ENCODE data around the gene IRX4.

Gene IRX4

DNA sequence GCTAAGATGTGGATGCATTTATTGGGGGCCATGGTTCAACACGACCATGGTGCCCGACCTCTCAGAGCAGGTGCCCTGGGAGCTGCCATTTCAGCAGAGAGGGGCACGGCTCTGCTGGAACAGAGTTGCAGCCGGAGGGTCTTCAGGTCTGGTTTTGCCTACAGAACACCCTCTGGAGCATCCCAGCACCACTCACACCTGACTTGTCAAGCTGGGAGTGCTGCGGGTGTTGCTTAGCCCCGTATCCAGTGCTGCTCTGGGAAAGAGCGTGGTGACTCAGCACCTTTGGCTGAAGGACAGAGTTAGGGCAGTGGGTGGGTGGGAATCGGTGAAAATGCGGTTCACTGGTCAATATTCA lies 36.5 kb upstream of the IRX4 start:
- H3K27me3 Mint-ChIP-seq: peaks cover 8% of the 10 kb centered on the region
- ATAC-seq (ENCODE audit: low read depth): no peak
- no peak overlapping the region for H3K4me3 Mint-ChIP-seq
- peaks cover 2% of the 10 kb centered on the region for H3K4me1 Mint-ChIP-seq
- H3K27ac Mint-ChIP-seq: no peak overlapping the region
- H3K36me3 Mint-ChIP-seq: no peaks in the 10 kb centered on the region
- no peaks in the 10 kb centered on the region for H3K9me3 Mint-ChIP-seq
- no peak for DNase-seq (ENCODE audit: low spot score in 2 of 2)

DNA sequence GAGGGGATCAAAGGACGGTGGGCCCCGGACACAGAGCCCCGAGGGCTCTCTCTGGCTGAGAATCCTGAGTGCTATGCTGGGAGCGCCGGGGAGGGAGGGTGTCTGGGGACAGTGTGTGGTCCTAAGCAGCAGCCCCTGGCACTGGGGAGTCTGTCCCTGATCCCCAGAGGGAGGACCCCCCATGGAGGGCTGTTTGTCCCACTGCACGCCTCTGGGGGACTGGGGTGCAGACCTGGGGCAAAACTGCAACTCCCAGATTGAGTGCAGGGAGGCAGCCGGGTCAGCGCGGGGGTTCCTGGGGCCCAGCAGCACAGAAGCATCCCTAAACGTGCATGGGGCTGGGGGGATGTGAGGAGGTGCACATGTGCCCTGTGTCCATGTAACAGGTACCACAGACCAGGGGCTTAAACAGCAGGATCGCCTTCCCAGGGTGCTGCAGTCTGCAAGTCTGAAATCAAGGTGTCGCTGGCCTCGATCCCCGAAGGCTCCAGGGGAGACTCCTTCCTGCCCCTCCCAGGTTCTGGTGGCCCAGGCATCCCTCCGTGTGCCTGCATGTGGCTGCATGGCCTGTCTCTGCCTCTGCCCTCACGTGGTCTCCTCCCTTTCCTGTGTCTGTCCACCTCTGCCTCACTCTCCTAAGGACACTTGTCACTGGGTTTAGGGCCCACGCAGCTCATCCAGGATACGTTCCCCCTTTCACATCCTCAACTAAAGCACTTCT lies 35.9 kb upstream of the IRX4 start:
- H3K4me1 Mint-ChIP-seq: peaks cover 2% of the 10 kb centered on the region
- no peak for ATAC-seq (ENCODE audit: low read depth)

DNA sequence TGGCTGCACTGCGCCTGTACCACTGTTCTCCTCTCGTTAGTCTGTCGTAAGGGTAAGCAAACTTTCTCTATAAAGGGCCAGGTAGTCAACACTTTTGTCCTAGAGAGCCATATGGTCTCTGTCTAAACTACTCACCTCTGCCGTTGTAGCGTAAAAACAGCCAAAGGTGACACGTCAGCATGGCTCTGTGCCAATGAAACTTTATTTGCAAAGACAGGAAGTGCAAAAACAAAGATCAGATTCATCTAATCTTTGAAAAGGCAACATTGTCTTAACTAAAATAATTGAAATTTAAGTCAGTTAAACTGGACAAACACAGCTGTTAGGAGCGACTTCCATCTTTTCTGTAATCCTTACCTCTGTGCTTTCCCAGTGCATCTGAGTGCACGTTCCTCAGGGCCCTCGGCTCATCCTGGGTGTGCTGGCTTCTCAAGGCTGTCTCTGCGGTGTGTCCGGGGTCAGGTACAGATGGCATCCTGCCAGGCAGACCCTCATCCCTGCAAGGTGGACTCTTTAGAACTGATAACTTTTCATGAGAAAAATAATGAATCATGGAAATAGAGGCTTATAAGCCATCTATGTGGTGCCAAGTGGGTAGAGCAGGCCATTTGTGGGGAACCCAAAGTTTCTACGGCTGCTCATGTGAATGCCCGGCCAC lies 35.2 kb upstream of the IRX4 start:
- H3K9me3 Mint-ChIP-seq: no peaks in the 10 kb centered on the region
- ATAC-seq (ENCODE audit: low read depth) (no peak), DNase-seq (ENCODE audit: low spot score in 2 of 2) (no peak)
- no peak overlapping the region for H3K4me3 Mint-ChIP-seq
- peaks cover 9% of the 10 kb centered on the region for H3K27me3 Mint-ChIP-seq
- no peaks in the 10 kb centered on the region for H3K36me3 Mint-ChIP-seq
- no peak overlapping the region for H3K27ac Mint-ChIP-seq
- H3K4me1 Mint-ChIP-seq: peaks cover 2% of the 10 kb centered on the region

More for the DNA sequence above, 35.9 kb upstream of the IRX4 start:
- no peaks in the 10 kb centered on the region for H3K9me3 Mint-ChIP-seq
- H3K27ac Mint-ChIP-seq: no peak overlapping the region
- H3K36me3 Mint-ChIP-seq: no peaks in the 10 kb centered on the region
- peaks cover 8% of the 10 kb centered on the region for H3K27me3 Mint-ChIP-seq
- no peak overlapping the region for H3K4me3 Mint-ChIP-seq
- no peak for DNase-seq (ENCODE audit: low spot score in 2 of 2)

DNA sequence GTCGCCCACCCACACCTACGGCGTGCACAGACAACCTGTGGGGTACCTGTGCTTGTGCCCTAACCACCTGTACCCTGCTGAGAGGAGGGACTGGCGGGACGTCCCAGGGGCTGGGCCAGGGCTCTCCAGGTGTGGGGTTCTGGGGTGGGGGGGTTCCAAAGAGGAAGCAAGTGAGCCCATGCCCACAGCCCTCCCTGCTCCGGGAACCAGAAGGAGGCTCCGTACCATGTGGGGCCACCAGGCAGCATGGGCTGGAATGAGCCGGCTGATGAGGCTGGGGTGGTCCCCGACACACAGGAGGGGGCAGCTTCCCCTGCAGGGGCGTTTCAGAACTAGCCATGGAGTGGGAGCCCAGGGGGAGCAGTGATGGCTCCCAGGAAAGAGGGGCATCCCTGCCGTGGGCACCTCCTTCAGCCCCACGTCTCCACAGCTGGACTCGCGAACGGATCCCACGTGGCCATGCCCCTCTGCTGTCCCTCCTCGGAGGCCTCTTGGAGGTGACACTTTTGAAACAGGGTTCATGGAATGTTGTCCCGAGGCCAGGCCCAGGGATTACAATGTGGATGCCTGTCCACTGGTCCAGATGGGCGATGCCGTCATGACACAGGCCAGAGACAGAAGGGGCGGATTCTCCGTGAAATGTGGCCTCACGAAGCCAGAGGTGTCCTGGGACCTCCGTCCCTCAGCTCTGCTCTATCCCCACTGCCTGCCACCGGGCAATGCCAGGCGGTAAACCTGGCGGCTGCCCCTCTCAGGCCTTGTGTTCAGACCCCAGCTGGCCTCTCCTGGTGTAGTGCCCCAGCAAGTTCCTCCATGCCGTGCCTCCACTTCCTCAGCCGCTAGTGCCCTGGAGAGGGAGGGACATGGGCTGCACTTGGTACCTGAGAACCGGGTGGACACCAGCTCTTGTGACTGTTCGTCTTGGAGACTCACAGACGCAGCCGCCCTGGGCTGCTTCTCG lies 33.6 kb upstream of the IRX4 start:
- Mint-ChIP-seq H3K27me3 (peaks cover 10% of the 10 kb centered on the region), H3K36me3 (no peaks in the 10 kb centered on the region), H3K4me3 (no peak overlapping the region), H3K4me1 (peaks cover 2% of the 10 kb centered on the region), H3K9me3 (peaks cover 3% of the 10 kb centered on the region), H3K27ac (no peak overlapping the region)
- no peak for ATAC-seq (ENCODE audit: low read depth)
- no peak for DNase-seq (ENCODE audit: low spot score in 2 of 2)

DNA sequence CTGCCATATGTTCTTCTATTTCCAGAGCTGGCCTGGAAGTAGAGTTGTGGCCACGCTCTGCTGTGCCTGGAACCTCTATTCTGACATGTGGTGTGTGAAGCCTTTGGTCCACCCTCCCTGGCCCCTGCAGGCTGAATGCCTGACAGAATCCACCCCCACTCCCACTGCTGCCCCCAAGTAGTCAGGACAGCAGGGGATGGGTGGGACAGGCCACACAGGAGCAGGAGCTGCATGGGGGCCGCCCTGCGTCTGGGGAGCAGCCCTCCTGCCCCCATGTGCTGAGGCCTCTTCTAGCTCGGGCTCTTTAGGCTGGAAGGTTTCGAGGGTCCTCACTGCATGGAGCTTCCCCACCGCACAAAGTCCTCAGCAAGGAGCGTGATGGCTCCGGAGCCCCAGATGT lies 32.6 kb upstream of the IRX4 start:
- no peak overlapping the region for H3K4me3 Mint-ChIP-seq
- DNase-seq (ENCODE audit: low spot score in 2 of 2): no peak
- peaks cover 2% of the 10 kb centered on the region for H3K4me1 Mint-ChIP-seq
- no peaks in the 10 kb centered on the region for H3K36me3 Mint-ChIP-seq
- H3K27ac Mint-ChIP-seq: no peak overlapping the region
- no peak for ATAC-seq (ENCODE audit: low read depth)
- H3K27me3 Mint-ChIP-seq: peaks cover 10% of the 10 kb centered on the region
- H3K9me3 Mint-ChIP-seq: peaks cover 3% of the 10 kb centered on the region

DNA sequence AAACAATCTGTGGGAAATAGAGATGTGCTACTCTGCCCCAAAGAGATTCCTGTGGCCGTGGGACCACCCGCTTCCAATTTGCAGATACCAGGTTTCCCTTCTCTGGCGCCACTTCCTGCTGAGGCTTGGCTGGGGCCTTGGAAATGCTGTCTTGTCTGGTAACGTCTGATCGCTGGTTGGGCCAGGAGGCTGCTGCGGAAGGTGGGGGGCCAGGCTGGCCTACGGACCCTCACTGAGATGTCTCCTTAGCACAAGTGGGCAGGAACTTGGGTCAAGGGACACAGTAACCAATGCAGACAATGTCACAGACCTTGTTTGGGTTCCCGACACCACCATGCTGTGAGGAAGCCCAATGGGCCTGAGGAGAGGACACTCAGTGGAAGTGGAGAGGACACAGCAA lies 31.7 kb upstream of the IRX4 start:
- ATAC-seq (ENCODE audit: low read depth): no peak
- Mint-ChIP-seq H3K27ac (no peak overlapping the region), H3K36me3 (no peaks in the 10 kb centered on the region), H3K27me3 (peaks cover 14% of the 10 kb centered on the region), H3K4me1 (peaks cover 2% of the 10 kb centered on the region), H3K9me3 (peaks cover 3% of the 10 kb centered on the region), H3K4me3 (no peak overlapping the region)
- DNase-seq (ENCODE audit: low spot score in 2 of 2): no peak

DNA sequence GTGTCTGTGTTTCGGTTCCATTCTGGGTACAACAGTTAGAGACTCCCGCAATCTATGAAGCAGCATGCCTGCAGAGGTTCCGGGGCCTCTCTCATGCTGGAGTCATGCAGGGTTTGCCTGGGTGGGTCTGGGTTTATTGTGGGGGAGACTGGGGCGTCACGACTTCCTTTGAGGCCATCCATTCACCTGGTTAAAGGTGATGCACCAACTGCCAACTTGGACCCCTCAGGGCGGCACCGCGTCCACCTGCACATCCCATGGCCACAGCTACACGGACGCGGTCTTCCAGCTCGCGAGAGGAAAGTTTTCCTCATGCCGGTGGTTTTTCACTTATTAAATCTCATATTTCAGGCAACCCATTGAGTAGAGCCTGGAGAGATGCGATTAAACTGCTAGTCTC lies 30.9 kb upstream of the IRX4 start:
- Mint-ChIP-seq H3K27ac (no peak overlapping the region), H3K36me3 (no peaks in the 10 kb centered on the region), H3K4me1 (no peaks in the 10 kb centered on the region), H3K27me3 (peaks cover 12% of the 10 kb centered on the region), H3K9me3 (peaks cover 3% of the 10 kb centered on the region), H3K4me3 (no peak overlapping the region)
- no peak for ATAC-seq (ENCODE audit: low read depth)
- DNase-seq (ENCODE audit: low spot score in 2 of 2): no peak

DNA sequence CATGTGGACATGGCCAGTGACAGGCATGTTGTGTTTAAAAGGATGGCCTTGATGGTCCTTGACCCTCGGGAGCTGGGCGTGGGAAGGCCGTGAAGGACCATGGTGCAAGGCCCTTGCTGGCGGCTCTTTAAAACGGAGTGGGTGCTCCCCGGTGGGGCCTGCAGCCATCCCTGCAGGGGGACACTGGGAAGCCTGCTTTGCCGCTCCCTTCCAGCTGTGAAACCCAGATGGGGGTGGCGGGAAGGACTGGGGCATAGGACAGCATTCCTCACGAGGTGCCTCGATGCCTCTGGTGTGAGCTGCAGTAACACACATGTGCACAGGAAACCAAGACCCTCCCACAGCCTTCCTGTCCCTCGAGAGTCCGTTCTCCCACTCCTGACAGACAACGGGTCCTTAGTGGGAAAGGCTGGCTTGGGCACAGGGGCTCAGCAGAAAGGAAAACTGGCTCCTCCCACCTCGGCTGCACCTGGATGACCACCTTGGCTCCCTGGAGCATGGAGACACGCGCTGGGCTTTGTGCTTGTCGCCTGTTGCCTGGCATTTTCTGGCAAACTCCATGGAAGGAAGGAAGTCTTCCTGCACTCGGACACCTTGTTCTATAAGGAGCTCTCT lies 30.3 kb upstream of the IRX4 start:
- Mint-ChIP-seq H3K4me3 (no peak overlapping the region), H3K36me3 (no peaks in the 10 kb centered on the region), H3K27ac (no peak overlapping the region), H3K4me1 (no peaks in the 10 kb centered on the region), H3K27me3 (peaks cover 12% of the 10 kb centered on the region), H3K9me3 (peaks cover 3% of the 10 kb centered on the region)
- no peak for ATAC-seq (ENCODE audit: low read depth)
- DNase-seq (ENCODE audit: low spot score in 2 of 2): no peak

DNA sequence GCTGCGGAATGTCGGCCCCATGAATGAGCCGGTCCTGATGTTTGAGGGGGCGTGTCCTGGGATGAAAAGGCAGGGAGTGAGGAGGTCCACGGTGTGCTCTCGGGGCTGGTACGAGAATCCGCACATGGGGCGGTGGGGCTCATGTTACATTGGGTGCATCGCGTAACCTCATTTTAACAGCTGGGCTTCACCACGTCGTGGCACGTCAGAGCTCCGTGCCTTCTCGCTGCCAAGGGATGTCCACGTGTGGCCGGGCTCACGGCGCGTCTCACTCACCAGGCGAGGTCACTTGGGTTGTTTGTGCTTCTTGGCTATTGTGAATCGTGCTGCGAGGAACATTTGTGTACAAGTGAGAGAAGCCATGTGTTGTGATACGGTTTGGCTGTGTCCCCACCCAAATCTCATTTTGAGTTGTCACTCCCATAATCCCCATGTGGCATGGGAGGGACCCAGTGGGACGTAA lies 29.1 kb upstream of the IRX4 start:
- no peaks in the 10 kb centered on the region for H3K4me1 Mint-ChIP-seq
- ATAC-seq (ENCODE audit: low read depth): no peak

DNA sequence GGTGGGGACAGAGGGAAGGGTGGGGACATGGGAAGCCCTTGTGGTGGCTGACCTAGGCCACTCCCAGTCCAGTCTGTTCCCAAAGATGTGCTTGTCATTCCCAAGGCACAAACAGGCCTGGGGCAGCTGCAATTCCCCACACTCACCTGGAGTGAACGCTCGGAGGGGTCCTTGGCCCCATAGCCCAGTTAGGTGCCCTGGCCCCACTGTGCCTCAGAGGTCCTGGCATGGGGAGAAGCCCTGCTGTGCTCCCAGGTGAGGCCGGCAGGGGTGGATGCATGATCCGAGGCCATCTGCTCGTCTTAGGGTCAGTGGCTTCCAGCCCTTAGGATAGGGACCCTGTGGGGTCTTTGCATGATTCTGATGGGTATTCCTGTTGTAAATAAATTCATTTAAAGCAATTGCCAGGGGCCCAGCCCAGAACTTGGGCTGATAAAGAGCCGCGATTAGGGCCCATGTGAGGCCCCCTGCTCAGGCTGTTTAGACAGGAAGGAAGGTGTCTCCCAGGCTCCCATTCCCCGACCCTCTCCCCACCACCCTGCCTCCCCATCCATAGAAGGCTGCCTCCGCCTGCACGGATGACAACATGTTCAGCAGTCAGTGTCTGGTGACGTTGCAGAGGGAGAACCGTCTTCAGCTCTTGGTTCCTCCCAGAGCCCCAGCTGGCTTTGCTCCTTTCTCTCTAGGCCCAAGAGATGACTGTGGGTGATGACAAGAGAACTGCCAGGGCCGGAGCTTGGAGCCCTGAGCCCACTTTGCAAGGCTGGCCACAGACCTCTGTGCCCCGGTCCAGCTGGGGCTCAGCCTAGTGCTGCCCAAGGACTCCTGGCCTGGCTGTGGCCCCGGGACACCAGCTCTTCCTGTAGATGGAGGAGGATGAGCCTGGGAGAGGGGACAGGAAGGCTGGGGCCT lies 28.4 kb upstream of the IRX4 start:
- H3K4me1 Mint-ChIP-seq: no peaks in the 10 kb centered on the region
- ATAC-seq (ENCODE audit: low read depth) (no peak), DNase-seq (ENCODE audit: low spot score in 2 of 2) (no peak)
- no peak overlapping the region for H3K27ac Mint-ChIP-seq
- H3K9me3 Mint-ChIP-seq: peaks cover 3% of the 10 kb centered on the region
- H3K36me3 Mint-ChIP-seq: no peaks in the 10 kb centered on the region
- H3K4me3 Mint-ChIP-seq: no peak overlapping the region
- H3K27me3 Mint-ChIP-seq: peaks cover 9% of the 10 kb centered on the region

More for the DNA sequence above, 29.1 kb upstream of the IRX4 start:
- DNase-seq (ENCODE audit: low spot score in 2 of 2): no peak
- Mint-ChIP-seq H3K27me3 (peaks cover 9% of the 10 kb centered on the region), H3K4me3 (no peak overlapping the region), H3K36me3 (no peaks in the 10 kb centered on the region), H3K27ac (no peak overlapping the region), H3K9me3 (peaks cover 3% of the 10 kb centered on the region)

DNA sequence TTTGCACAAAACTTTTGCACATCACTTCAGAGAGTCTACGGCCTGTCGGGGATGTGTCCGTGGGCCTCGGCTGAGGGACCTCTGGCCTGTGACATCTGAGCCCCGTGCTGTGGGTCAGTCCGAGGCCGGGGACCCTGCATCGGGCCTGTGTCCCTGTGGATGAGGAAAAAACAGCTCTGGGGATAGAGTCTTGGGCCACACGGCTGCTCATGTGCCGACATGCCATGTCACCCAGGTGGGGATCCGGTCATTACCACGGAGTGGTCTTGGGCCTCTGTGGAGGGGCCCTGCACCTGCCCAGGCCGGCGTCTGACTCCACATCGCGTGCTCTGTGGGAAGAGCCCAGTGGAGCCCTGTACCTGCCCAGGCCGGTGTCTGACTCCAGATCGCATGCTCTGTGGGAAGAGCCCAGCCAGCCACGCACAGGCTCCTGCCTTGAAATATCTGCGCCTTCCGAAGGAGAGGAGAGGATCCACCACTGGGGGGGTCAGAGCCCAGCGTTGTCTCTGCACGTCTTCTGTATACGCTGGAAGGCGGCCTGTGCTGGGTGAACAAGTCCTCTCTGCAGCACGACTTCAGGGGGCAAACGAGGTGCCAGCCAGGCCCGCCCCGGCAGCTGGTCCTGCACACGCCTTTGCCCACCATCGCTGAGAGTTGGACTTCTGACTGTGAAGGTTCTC lies 27.5 kb upstream of the IRX4 start:
- Mint-ChIP-seq H3K9me3 (peaks cover 7% of the 10 kb centered on the region), H3K4me3 (no peak overlapping the region), H3K36me3 (no peaks in the 10 kb centered on the region), H3K27ac (no peak overlapping the region), H3K4me1 (no peaks in the 10 kb centered on the region), H3K27me3 (peaks cover 9% of the 10 kb centered on the region)
- ATAC-seq (ENCODE audit: low read depth): no peak
- DNase-seq (ENCODE audit: low spot score in 2 of 2): no peak

DNA sequence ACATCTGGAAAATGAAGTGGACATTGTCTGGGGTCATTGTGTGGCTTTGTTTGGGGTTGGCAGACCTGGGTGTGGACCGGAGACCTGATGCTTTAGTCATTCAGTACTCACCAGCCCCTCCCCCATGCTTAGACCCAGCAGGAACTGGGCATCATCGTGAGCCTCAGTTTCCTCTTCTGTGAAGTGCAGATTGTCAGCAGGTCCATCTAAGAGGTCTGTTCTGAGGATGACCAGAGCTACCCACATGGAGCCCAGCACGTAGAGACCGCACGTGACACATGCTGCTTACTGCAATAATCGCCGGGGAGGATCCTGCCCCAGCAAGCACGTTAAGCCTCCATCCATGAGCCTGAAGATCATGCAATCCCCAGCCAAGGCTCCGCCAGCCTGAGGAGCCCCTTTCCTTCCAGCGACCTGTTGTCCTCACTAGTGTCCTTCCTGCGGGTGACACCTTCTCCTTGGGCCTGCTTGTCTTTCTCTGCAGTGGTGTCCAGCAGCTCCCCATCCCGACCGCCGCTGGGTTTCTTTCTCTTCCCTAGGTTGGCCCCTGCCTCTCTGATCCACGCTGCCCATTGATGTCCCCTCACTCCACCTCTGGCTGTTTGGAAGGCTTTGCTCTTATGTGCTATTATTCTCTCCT lies 26.7 kb upstream of the IRX4 start:
- no peaks in the 10 kb centered on the region for H3K4me1 Mint-ChIP-seq
- DNase-seq (ENCODE audit: low spot score in 2 of 2) (no peak), ATAC-seq (ENCODE audit: low read depth) (no peak)
- peaks cover 7% of the 10 kb centered on the region for H3K9me3 Mint-ChIP-seq
- no peak overlapping the region for H3K27ac Mint-ChIP-seq
- peaks cover 9% of the 10 kb centered on the region for H3K27me3 Mint-ChIP-seq
- H3K4me3 Mint-ChIP-seq: no peak overlapping the region
- H3K36me3 Mint-ChIP-seq: no peaks in the 10 kb centered on the region
